AG10803 (cell line): ENCODE measurements around the gene NONO.

Source experiments
- DNase-seq: peaks from one replicate; pipeline ENCODE4 v3.0.0; 2010; ENCODE audit warnings: low read depth
- H3K4me3 ChIP-seq: 2 replicates; pipeline ENCODE4 v1.5.1; 2011; ENCODE audit warnings: mild to moderate bottlenecking, low read length, control low read depth
- TF ChIP-seq, protein P1 (sequence below): conservative IDR thresholded peaks from 2 replicates; pipeline ENCODE4 v1.5.1; 2011; ENCODE audit warnings: mild to moderate bottlenecking, low read length, control low read depth, inconsistent platforms

Gene NONO, protein sequence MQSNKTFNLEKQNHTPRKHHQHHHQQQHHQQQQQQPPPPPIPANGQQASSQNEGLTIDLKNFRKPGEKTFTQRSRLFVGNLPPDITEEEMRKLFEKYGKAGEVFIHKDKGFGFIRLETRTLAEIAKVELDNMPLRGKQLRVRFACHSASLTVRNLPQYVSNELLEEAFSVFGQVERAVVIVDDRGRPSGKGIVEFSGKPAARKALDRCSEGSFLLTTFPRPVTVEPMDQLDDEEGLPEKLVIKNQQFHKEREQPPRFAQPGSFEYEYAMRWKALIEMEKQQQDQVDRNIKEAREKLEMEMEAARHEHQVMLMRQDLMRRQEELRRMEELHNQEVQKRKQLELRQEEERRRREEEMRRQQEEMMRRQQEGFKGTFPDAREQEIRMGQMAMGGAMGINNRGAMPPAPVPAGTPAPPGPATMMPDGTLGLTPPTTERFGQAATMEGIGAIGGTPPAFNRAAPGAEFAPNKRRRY

DNA sequence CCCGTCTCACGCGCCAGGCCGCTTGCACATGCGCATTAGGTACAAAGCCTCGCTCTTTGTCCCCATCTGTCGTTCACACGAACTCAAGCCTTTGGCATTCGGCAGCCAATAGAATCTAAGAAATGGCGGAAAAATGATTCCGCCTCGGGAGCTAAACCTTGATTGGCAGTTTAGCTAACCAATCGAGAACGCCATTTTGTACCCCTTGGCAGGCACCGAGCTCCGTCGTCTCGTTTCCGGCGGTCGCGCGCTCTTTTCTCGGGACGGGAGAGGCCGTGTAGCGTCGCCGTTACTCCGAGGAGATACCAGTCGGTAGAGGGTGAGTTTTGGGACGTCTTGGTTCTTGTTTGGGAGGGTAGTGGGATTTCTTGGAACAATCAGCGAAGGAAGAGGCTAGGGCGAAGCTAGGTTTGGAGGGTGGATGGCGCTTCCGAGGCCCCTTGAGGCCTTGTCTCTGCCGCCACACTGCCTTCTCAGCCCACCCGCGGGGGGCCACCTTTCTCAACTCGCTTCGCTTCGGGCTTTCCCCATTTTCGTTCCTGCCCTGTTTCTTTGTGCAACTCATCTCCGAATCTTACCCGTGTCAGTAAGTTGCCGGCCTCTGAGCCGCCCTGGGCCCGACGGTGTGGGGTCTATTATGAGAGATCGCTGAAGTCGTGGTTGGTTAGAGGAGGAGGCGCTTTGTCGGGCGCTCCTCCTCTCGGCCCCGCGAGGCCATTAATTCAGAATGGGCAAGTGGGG is at the start of gene NONO:
Gene NONO (plus strand): TSS at position 233 of the 741 bp plus-strand sequence. CDS start 7,003 bp downstream, outside the sequence.
- peak within 1 kb of the TSS; percentile 73 for H3K4me3 ChIP-seq

DNA sequence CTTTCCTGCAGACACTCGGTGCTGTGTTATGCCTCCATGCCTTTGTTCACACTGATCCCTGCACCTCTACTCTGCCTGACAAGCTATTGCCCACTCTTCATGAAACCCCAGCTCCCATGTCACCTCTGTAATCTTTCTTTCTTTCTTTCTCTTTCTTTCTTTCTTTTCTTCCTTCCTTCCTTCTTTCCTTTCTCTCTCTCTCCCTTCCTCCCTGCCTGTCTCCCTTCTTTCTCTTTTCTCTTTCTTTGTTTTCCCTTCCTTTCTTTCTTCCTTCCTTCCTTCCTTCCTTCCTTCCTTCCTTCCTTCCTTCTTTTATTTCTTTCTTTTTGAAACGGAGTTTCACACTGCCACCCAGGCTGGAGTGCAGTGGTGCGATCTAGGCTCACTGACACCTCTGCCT is 48.0 kb upstream of the NONO start:
- no peak for DNase-seq
- TF ChIP-seq, protein P1, sequence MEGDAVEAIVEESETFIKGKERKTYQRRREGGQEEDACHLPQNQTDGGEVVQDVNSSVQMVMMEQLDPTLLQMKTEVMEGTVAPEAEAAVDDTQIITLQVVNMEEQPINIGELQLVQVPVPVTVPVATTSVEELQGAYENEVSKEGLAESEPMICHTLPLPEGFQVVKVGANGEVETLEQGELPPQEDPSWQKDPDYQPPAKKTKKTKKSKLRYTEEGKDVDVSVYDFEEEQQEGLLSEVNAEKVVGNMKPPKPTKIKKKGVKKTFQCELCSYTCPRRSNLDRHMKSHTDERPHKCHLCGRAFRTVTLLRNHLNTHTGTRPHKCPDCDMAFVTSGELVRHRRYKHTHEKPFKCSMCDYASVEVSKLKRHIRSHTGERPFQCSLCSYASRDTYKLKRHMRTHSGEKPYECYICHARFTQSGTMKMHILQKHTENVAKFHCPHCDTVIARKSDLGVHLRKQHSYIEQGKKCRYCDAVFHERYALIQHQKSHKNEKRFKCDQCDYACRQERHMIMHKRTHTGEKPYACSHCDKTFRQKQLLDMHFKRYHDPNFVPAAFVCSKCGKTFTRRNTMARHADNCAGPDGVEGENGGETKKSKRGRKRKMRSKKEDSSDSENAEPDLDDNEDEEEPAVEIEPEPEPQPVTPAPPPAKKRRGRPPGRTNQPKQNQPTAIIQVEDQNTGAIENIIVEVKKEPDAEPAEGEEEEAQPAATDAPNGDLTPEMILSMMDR: no peak

More for the DNA sequence above, at the start of gene NONO:
- TF ChIP-seq, protein P1: no peak
- peak; percentile 99 for DNase-seq

DNA sequence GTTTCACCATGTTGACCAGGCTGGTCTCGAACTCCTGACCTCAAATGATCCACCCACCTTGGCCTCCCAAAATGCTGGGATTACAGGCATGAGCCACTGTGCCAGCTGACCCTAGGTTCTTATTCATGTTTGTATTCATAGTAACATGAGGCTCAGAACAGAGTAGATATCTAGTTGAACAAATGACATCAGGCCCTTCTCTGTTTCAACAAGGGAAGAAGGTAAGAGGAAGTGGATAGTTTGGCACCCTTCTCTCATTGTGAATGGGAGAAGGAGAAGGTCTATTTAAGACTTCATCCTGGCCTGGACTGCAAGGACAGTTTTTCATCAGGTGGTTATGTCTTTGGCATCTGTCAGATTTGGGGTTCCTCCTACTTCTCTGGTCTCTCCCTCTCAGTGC is 46.6 kb upstream of the NONO start:
- TF ChIP-seq, protein P1: no peak
- no peak for DNase-seq

More for the DNA sequence above, 48.0 kb upstream of the NONO start:
- H3K4me3 ChIP-seq: no peak overlapping the region

DNA sequence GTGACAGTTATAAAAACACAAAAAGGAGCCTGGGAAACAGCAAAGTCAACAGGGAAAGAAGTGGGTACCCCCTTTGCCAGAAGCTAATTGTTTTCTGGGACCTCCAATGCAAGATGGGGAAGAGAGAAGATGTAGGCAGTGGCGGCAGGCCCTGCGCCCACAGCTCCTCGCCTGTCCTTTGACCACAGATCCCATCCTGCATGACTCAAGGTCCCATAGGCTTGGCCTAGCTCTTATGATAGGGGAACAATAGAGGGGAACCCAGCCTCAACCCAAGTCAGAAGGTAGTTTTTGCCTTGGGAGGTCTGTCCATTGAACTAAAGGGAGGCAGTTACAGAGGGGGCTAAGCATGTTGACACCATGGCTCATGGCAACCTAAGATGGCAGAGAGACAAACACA is 43.7 kb upstream of the NONO start:
- no peak for DNase-seq

More for the DNA sequence above, 46.6 kb upstream of the NONO start:
- H3K4me3 ChIP-seq: no peak overlapping the region

DNA sequence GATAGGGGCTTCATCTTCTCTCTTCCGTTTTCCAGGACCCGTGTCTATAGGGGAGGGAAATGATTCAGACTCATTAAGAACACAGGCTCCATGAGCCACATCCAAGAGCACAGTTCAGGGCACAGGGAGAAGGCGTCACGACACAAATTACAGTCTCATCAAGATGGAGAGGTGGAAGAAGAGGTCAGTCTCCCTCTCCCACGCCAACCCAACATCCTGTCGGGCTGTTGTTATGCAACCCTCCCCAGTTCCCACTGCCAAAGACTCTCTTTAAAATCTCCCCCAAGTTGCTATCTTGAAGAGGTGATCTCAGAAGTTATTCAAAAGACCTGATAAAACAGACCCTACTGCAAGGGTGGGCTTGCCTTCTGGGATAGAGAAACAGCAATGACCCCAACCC is 42.1 kb upstream of the NONO start:
- TF ChIP-seq, protein P1: no peak
- no peak for DNase-seq
- H3K4me3 ChIP-seq: no peak overlapping the region

More for the DNA sequence above, 43.7 kb upstream of the NONO start:
- H3K4me3 ChIP-seq: no peak overlapping the region
- TF ChIP-seq, protein P1: no peak

DNA sequence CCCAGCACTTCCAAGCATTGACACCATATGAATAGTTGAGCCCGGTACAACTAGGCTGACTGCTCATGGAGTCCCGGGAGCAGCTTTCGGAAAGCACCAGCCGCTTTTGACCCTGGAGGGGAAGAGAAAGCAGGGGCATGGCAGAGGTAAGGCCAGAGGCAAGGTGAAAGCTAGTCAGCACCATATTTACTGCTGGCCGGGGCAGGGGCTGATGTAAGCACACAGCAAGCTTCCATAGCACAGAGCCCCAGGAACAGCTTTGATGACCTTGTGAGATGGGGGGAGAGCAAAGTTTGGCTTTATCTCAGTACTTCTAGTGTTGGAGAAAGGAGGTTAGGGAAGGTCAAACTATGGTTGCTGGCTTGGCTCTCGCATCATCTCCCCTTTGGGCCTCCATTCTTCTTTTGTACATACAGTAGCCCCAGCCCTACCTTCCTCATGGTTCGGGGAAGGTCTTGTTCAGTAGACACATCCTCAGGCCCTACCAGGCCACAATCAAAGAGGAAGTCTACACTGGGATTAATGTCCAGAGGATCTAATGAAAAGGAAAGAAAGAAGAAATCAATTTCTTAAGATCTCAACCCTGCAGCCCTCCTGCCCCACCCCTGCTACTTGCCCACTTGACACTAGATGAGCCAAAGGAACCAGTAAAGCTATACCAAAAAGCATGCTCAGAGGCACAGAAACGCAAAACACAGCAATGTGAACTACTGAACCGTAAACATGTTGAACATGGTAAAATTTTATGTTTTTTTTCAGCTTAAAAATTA is 38.9 kb upstream of the NONO start:
- no peak for DNase-seq
- TF ChIP-seq, protein P1: no peak
- H3K4me3 ChIP-seq: no peak overlapping the region
